Upper lobe of right lung (tissue), 1 donor: ENCODE results near the gene MESD. TPM values are rescaled to one million over a fixed set of nuclear protein-coding genes. Genes with fewer than 3 reads are reported as not detected.

ENCODE experiments used
- ATAC-seq: fragments of 200-7000 bp; cut with Tn5 transposase; one replicate; pipeline ENCODE4 v1.9.1; 2020; ENCODE audit warnings: mild to moderate bottlenecking, moderate library complexity
- DNase-seq: peaks from one replicate; pipeline ENCODE4 v3.0.0-alpha.2; 2020
- H3K27ac ChIP-seq: fragments of 200-600 bp; one replicate; pipeline ENCODE4 v1.8.0; 2022
- H3K27me3 ChIP-seq: fragments of 200-600 bp; one replicate; pipeline ENCODE4 v1.8.0; 2022; ENCODE audit warnings: mild to moderate bottlenecking
- H3K36me3 ChIP-seq: fragments of 200-600 bp; one replicate; pipeline ENCODE4 v1.8.0; 2022
- H3K4me1 ChIP-seq: fragments of 200-600 bp; one replicate; pipeline ENCODE4 v1.8.0; 2022
- H3K4me3 ChIP-seq: fragments of 200-600 bp; one replicate; pipeline ENCODE4 v1.8.0; 2022; ENCODE audit warnings: mild to moderate bottlenecking
- H3K9me3 ChIP-seq: fragments of 200-600 bp; one replicate; pipeline ENCODE4 v1.8.0; 2022
- CTCF ChIP-seq: fragments of 200-600 bp; IDR thresholded peaks from one replicate; pipeline ENCODE4 v1.8.0; 2022; ENCODE audit warnings: antibody characterized with exemption
- intact Hi-C: fragments of 100-400 bp; cut with DNase I; formaldehyde crosslinking; loops from one replicate; pipeline ENCODE4 v1.11.0; 2022
- total RNA-seq: library from RNA; stranded (reverse); fragmentation: NEBNext Ultra II Directional; extraction: Animal tissue kit (Norgen Biotek cat#: 25700); gene quantifications from one replicate; pipeline ENCODE4 v1.2.1, GENCODE V29; 2021
- donor health status: DM: no; HTN: yes; CAD: no; lungs with severe emphysema.

The MESD gene
- total RNA-seq, 1 donor from 2014 or later, result 26.7 TPM

- Histone ChIP-seq H3K27me3 (no peaks in the 10 kb centered on the region), H3K27ac (no peak overlapping the region), H3K36me3 (peaks cover 82% of the 10 kb centered on the region), H3K9me3 (no peaks in the 10 kb centered on the region), H3K4me1 (no peaks in the 10 kb centered on the region), H3K4me3 (no peak overlapping the region)
- intact Hi-C loops, result no loop called here
- DNase-seq (no peak), ATAC-seq (no peak)
- TF ChIP-seq CTCF, result no peak
These were observed 49.3 kb downstream of the MESD start for GRCh38 chr15:80940331-80940730.

- Histone ChIP-seq H3K4me1 (no peaks in the 10 kb centered on the region), H3K9me3 (no peaks in the 10 kb centered on the region), H3K36me3 (peaks cover 72% of the 10 kb centered on the region), H3K4me3 (no peak overlapping the region), H3K27me3 (no peaks in the 10 kb centered on the region), H3K27ac (no peak overlapping the region)
- DNase-seq (no peak), ATAC-seq (no peak)
- no peak for TF ChIP-seq CTCF
- intact Hi-C loops, result no loop called here
These were observed 50.4 kb downstream of the MESD start for GRCh38 chr15:80939216-80939615.

GRCh38 chr15:80937718-80938117 lies 51.9 kb downstream of the MESD start:
- DNase-seq (no peak), ATAC-seq (no peak)
- Histone ChIP-seq H3K36me3 (peaks cover 59% of the 10 kb centered on the region), H3K27me3 (no peaks in the 10 kb centered on the region), H3K9me3 (no peaks in the 10 kb centered on the region), H3K4me1 (no peaks in the 10 kb centered on the region), H3K4me3 (no peak overlapping the region), H3K27ac (no peak overlapping the region)
- intact Hi-C loops, result no loop called here
- TF ChIP-seq CTCF, result no peak

GRCh38 chr15:80936288-80937078 lies 53.1 kb downstream of the MESD start:
- no peak for ATAC-seq

GRCh38 chr15:80934761-80935221 lies 54.8 kb downstream of the MESD start:
- no peak overlapping the region for H3K27ac ChIP-seq
- TF ChIP-seq CTCF, result no peak
- H3K4me3 ChIP-seq, result no peak overlapping the region
- H3K4me1 ChIP-seq, result no peaks in the 10 kb centered on the region
- peaks cover 31% of the 10 kb centered on the region for H3K36me3 ChIP-seq
- intact Hi-C loops, result no loop called here
- H3K9me3 ChIP-seq, result no peaks in the 10 kb centered on the region
- DNase-seq (no peak), ATAC-seq (no peak)
- H3K27me3 ChIP-seq, result no peaks in the 10 kb centered on the region

More at GRCh38 chr15:80936288-80937078, 53.1 kb downstream of the MESD start:
- DNase-seq, result no peak
- Histone ChIP-seq H3K4me3 (no peak overlapping the region), H3K27me3 (no peaks in the 10 kb centered on the region), H3K27ac (no peak overlapping the region), H3K9me3 (no peaks in the 10 kb centered on the region), H3K36me3 (peaks cover 47% of the 10 kb centered on the region), H3K4me1 (no peaks in the 10 kb centered on the region)
- intact Hi-C loops, result no loop called here
- TF ChIP-seq CTCF, result no peak
